Body of pancreas (tissue), 4 donors: ENCODE data around the gene PMAIP1. TPM values are rescaled to one million over a fixed set of nuclear protein-coding genes. Genes with fewer than 3 reads are reported as not detected.

Experiments
- ATAC-seq: fragments of 150-250 bp; one replicate; pipeline ENCODE4 v1.9.1; 2016
- DNase-seq, 4 donors: peaks; one replicate each; pipeline ENCODE4 v3.0.0-alpha.2; 2019
- H3K27ac ChIP-seq, 4 donors: fragments of 200-600 bp; sonication (generic); 1 replicate in 3 of 4; 2 replicates in 1 of 4; pipeline versions ENCODE4 v1.5.1 to v1.6.1; 2016 to 2019; ENCODE audit warnings: mild to moderate bottlenecking in 1 of 4, mixed read lengths in 1 of 4, moderate library complexity in 1 of 4
- H3K27me3 ChIP-seq, 2 donors: fragments of 200-600 bp; sonication (generic); one replicate each; pipeline ENCODE4 v1.6.0; 2016; ENCODE audit warnings: mild to moderate bottlenecking in 1 of 2
- H3K36me3 ChIP-seq, 2 donors: fragments of 200-600 bp; sonication (generic); replicated peaks in 1 of 2; 2 replicates each; pipeline ENCODE4 v1.5.1; 2016; ENCODE audit warnings: low read depth in 2 of 2; ENCODE audit not compliant: insufficient read depth in 1 of 2
- H3K4me1 ChIP-seq: fragments of 200-600 bp; sonication (generic); one replicate; pipeline ENCODE4 v1.6.0; 2016
- H3K4me3 ChIP-seq, 2 donors: fragments of 200-600 bp; sonication (generic); 1 replicate in 1 of 2; 2 replicates in 1 of 2; pipeline ENCODE4 v1.5.1; 2016 to 2019
- H3K9me3 ChIP-seq, 3 donors: fragments of 200-600 bp; sonication (generic); 1 replicate in 2 of 3; 2 replicates in 1 of 3; pipeline ENCODE4 v1.5.1; 2016
- POLR2A ChIP-seq, 3 donors: fragments of 450-650 bp; IDR thresholded peaks; one replicate each; pipeline ENCODE4 v1.6.1; 2016; ENCODE audit warnings: antibody characterized with exemption in 3 of 3, mild to moderate bottlenecking in 2 of 3
- WGBS, 2 donors: methylation state at CpG; one replicate each; pipeline ENCODE4 v1.1.5; 2017; 5-methylcytosine and 5-hydroxymethylcytosine counted together
- intact Hi-C: fragments of 100-400 bp; cut with DNase I; formaldehyde crosslinking; loops from one replicate; pipeline ENCODE4 v1.15.1; 2023
- total RNA-seq, 2 donors: library from RNA; depleted of rRNA; stranded (reverse); fragments of >200 nt; gene quantifications; one replicate each; pipeline ENCODE4 v1.1.0, GENCODE V29; 2016
- TF ChIP-seq, protein P1 (sequence below), 7 experiments: fragments of 450-650 bp in 4 of 7; fragments of 200-600 bp in 3 of 7; sonication (generic) in 3 of 7; IDR thresholded peaks; one replicate each; pipeline ENCODE4 v1.5.1; 2016 to 2019; ENCODE audit warnings: antibody characterized with exemption in 7 of 7

PMAIP1 gene
- total RNA-seq, 2 donors from 2014 or later, result 1.0 TPM; not detected in 1

DNA sequence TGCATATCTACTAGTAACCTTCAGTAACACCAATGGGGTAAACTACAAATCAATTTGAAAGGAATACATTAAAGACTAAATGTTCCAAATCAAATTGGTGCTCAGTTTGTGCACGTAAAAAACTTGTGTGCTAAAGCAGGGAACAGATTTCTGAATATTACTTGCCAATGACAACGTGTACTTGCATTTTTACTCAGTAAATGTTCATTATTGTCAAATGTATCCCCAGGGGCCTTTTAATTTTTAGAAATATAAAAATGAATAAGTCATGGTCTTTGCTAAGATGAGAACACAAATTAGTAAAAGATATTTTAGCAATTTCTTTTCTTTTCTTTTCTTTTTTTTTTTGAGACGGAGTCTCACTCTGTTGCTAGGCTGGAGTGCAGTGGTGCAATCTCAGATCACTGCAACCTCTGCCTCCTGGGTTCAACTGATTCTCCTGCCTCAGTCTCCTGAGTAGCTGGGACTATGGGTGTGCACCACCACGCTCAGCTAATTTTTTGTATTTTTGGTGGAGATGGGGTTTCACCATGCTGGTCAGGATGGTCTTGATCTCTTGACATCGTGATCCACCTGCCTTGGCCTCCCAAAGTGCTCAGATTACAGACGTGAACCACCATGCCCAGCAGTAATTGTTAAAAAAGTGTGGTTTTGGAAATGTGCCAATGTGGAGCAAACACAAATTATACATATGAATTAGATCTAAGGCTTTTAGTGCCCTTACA, 52.6 kb downstream of the PMAIP1 start:
- peaks cover 12% of the 10 kb centered on the region for H3K4me1 ChIP-seq
- H3K9me3 ChIP-seq, result no peaks in the 10 kb centered on the region
- H3K27me3 ChIP-seq, result no peaks in the 10 kb centered on the region
- DNase-seq (no peak), ATAC-seq (no peak)
- intact Hi-C loops, result no loop called here
- H3K4me3 ChIP-seq, result no peak overlapping the region
- peak overlapping the region in 1 of 4 donors; percentile 16 for H3K27ac ChIP-seq
- H3K36me3 ChIP-seq, result no peaks in the 10 kb centered on the region
- TF ChIP-seq, protein P1, sequence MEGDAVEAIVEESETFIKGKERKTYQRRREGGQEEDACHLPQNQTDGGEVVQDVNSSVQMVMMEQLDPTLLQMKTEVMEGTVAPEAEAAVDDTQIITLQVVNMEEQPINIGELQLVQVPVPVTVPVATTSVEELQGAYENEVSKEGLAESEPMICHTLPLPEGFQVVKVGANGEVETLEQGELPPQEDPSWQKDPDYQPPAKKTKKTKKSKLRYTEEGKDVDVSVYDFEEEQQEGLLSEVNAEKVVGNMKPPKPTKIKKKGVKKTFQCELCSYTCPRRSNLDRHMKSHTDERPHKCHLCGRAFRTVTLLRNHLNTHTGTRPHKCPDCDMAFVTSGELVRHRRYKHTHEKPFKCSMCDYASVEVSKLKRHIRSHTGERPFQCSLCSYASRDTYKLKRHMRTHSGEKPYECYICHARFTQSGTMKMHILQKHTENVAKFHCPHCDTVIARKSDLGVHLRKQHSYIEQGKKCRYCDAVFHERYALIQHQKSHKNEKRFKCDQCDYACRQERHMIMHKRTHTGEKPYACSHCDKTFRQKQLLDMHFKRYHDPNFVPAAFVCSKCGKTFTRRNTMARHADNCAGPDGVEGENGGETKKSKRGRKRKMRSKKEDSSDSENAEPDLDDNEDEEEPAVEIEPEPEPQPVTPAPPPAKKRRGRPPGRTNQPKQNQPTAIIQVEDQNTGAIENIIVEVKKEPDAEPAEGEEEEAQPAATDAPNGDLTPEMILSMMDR (IDR thresholded peaks at IDR 0.05), result no peak
- no peak for TF ChIP-seq POLR2A (IDR thresholded peaks at IDR 0.05)
- 83 to 84% methylated on average over 6 of the region's 6 CpGs for WGBS, 2 donors

Other genes starting within 250 kb of the PMAIP1 start
- 1 to 10 TPM in 1 of 2 donors, under 1 TPM in 1; 0.99 to 4.4 TPM for gene CCBE1, start 202.6 kb upstream of the PMAIP1 start, total RNA-seq